HepG2 (cell line): ENCODE data around the gene PLEKHG2. TPM values are rescaled to one million over a fixed set of nuclear protein-coding genes. Genes with fewer than 3 reads are reported as not detected.
A peak's percentile ranks its signal among the peaks of the same experiment; 100 is the strongest.

ENCODE experiments used
- FOXJ3 ChIP-seq: sonication (generic); formaldehyde crosslinking; IDR thresholded peaks from 2 replicates; pipeline ENCODE4 v1.4.0; 2020; ENCODE audit warnings: missing genetic modification reagents, mild to moderate bottlenecking, borderline replicate concordance
- GABPB1 ChIP-seq: IDR thresholded peaks from 2 replicates; pipeline ENCODE4 v1.6.1; 2016; ENCODE audit warnings: mild to moderate bottlenecking, missing genetic modification reagents, moderate library complexity, missing compliant biosample characterization
- KMT2A ChIP-seq: sonication (generic); formaldehyde crosslinking; IDR thresholded peaks from 2 replicates; pipeline ENCODE4 v1.4.0; 2020; ENCODE audit warnings: missing genetic modification reagents
- NONO ChIP-seq, 2 experiments: fragments of 450-650 bp in 1 of 2; sonication (generic) in 1 of 2; formaldehyde crosslinking in 1 of 2; IDR thresholded peaks in 1 of 2; conservative IDR thresholded peaks in 1 of 2; 2 replicates each; pipeline versions ENCODE4 v1.6.1 to v1.8.0; 2017 to 2022; ENCODE audit warnings: mild to moderate bottlenecking in 1 of 2, missing genetic modification reagents in 1 of 2, moderate library complexity in 1 of 2
- NR1H2 ChIP-seq: sonication (generic); formaldehyde crosslinking; IDR thresholded peaks from 2 replicates; pipeline ENCODE4 v1.8.1; 2022; ENCODE audit warnings: low read depth, missing genetic modification reagents, borderline replicate concordance
- NR2C2 ChIP-seq: sonication (generic); formaldehyde crosslinking; IDR thresholded peaks from 2 replicates; pipeline ENCODE4 v1.4.0; 2020; ENCODE audit warnings: missing genetic modification reagents, mild to moderate bottlenecking, moderate library complexity, borderline replicate concordance
- PAWR ChIP-seq: sonication (generic); formaldehyde crosslinking; IDR thresholded peaks from 2 replicates; pipeline ENCODE4 v1.4.0; 2020; ENCODE audit warnings: missing genetic modification reagents, mild to moderate bottlenecking, borderline replicate concordance
- PLRG1 ChIP-seq: fragments of 450-650 bp; conservative IDR thresholded peaks from 2 replicates; pipeline ENCODE4 v1.6.1; 2016
- RFX5 ChIP-seq: IDR thresholded peaks from 2 replicates; pipeline ENCODE4 v1.6.1; 2011; ENCODE audit warnings: low read depth, low read length, improper control_type of control experiment
- ZMAT3 ChIP-seq: sonication (generic); formaldehyde crosslinking; conservative IDR thresholded peaks from 2 replicates; pipeline ENCODE4 v1.7.0; 2021; ENCODE audit warnings: missing genetic modification reagents
- ZNF264 ChIP-seq: sonication (generic); formaldehyde crosslinking; IDR thresholded peaks from 2 replicates; pipeline ENCODE4 v1.4.0; 2020; ENCODE audit warnings: missing genetic modification reagents
- ZNF510 ChIP-seq: sonication (generic); formaldehyde crosslinking; IDR thresholded peaks from 2 replicates; pipeline ENCODE4 v1.4.0; 2020; ENCODE audit warnings: low read depth, mild to moderate bottlenecking, missing genetic modification reagents
- ZNF674 ChIP-seq: sonication (generic); formaldehyde crosslinking; IDR thresholded peaks from 2 replicates; pipeline ENCODE4 v1.5.0; 2020; ENCODE audit warnings: low read depth, mild to moderate bottlenecking, missing genetic modification reagents
- ZSCAN22 ChIP-seq: sonication (generic); formaldehyde crosslinking; IDR thresholded peaks from 2 replicates; pipeline ENCODE4 v1.4.0; 2020; ENCODE audit warnings: mild to moderate bottlenecking, missing genetic modification reagents
- polyA plus RNA-seq, 8 experiments: library from polyadenylated mRNA; depleted of rRNA in 3 of 8; stranded (reverse) in 7 of 8; unstranded in 1 of 8; fragments of >200 nt; fragmentation: Illumina TruSeq in 4 of 8; extraction: Trizol in 4 of 8; gene quantifications; 2 replicates each; pipeline versions ENCODE4 v1.2.1 to v1.2.3, GENCODE V29; 2011 to 2016; ENCODE audit warnings: low read depth in 4 of 8, missing spikeins in 1 of 8, mixed read lengths in 1 of 8; ENCODE audit not compliant: insufficient read depth in 1 of 8
- total RNA-seq, 5 experiments: library from RNA; depleted of rRNA; stranded (reverse); fragments of >200 nt; fragmentation: Illumina TruSeq; extraction: Trizol; gene quantifications; 2 replicates each; pipeline ENCODE4 v1.2.3, GENCODE V29; 2016; ENCODE audit warnings: low read depth in 1 of 5
- TF ChIP-seq, protein P1 (sequence below): sonication (generic); formaldehyde crosslinking; IDR thresholded peaks from 2 replicates; pipeline ENCODE4 v1.4.0; 2020; ENCODE audit warnings: missing genetic modification reagents, borderline replicate concordance
- TF ChIP-seq, protein P2 (sequence below): sonication (generic); formaldehyde crosslinking; IDR thresholded peaks from 2 replicates; pipeline ENCODE4 v1.8.0; 2023; ENCODE audit warnings: mild to moderate bottlenecking, missing genetic modification reagents
- TF ChIP-seq, protein P3 (sequence below): sonication (generic); formaldehyde crosslinking; IDR thresholded peaks from 2 replicates; pipeline ENCODE4 v1.5.1; 2020; ENCODE audit warnings: mild to moderate bottlenecking, missing genetic modification reagents, moderate library complexity
- TF ChIP-seq, protein P4 (sequence below): sonication (generic); formaldehyde crosslinking; conservative IDR thresholded peaks from 2 replicates; pipeline ENCODE4 v1.4.0; 2020; ENCODE audit warnings: missing genetic modification reagents
- TF ChIP-seq, protein P5 (sequence below): sonication (generic); formaldehyde crosslinking; IDR thresholded peaks from 2 replicates; pipeline ENCODE4 v1.4.0; 2020; ENCODE audit warnings: missing genetic modification reagents

PLEKHG2 gene
- total and polyA plus RNA-seq, 2 of the 13 experiments (the other 11 are each of a cell fraction or from before 2014, with no cell fraction given), result 3.6 to 6.8 TPM

DNA sequence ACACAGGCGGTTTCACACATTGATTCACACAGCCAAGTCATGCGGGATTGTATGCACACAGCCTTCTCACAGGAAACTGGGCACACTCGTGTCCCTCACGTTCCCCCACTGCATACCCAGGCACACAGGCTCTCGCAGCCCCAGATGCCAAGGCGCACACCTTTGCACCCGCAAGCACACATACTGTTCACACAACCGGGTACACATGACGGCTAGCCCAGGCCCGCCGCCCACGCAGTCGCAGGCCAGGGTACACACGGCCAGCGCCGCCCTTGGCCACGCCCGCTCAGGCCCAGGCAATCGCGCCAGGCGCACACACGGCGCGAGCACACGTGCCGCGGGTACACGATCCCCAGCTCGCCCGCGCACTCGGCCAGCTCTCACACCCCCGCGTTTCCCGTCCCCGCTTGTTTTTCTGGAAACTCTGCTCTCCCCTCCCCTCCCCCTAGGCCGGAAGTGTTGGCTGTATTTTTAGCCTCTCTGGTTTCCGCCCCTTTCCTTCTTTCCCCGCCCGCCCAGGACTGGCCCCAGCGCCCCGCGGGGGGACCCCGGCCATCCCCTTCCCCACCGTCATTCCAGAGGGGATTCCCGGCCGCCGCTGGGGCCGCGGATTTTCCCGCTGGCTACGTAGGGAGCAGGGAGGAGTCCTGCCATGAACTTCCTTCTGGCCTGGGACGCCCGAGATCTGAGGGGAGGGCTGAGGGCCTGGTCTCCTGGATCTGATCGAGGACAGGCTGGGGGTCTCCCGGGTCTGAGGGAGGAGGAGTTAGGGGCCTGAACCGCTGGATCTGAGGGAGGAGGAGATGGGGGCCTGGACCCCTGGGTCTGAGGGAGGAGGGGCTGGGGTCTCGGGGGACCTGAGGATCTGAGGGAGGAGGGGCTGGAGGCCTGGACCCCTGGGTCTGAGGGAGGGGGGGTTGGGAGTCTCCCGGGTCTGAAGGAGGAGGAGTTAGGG, 9.8 kb upstream of the PLEKHG2 start (continued):
- TF ChIP-seq NR2C2 (CRISPR knock-in tag), result no peak
- TF ChIP-seq, protein P1, sequence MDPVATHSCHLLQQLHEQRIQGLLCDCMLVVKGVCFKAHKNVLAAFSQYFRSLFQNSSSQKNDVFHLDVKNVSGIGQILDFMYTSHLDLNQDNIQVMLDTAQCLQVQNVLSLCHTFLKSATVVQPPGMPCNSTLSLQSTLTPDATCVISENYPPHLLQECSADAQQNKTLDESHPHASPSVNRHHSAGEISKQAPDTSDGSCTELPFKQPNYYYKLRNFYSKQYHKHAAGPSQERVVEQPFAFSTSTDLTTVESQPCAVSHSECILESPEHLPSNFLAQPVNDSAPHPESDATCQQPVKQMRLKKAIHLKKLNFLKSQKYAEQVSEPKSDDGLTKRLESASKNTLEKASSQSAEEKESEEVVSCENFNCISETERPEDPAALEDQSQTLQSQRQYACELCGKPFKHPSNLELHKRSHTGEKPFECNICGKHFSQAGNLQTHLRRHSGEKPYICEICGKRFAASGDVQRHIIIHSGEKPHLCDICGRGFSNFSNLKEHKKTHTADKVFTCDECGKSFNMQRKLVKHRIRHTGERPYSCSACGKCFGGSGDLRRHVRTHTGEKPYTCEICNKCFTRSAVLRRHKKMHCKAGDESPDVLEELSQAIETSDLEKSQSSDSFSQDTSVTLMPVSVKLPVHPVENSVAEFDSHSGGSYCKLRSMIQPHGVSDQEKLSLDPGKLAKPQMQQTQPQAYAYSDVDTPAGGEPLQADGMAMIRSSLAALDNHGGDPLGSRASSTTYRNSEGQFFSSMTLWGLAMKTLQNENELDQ (CRISPR knock-in tag), result no peak
- no peak; the same call in 1 of the 2 replicates for TF ChIP-seq GABPB1 (CRISPR knock-in tag)
- TF ChIP-seq PLRG1, result no peak
- TF ChIP-seq PAWR (CRISPR knock-in tag), result no peak
- TF ChIP-seq, protein P2, sequence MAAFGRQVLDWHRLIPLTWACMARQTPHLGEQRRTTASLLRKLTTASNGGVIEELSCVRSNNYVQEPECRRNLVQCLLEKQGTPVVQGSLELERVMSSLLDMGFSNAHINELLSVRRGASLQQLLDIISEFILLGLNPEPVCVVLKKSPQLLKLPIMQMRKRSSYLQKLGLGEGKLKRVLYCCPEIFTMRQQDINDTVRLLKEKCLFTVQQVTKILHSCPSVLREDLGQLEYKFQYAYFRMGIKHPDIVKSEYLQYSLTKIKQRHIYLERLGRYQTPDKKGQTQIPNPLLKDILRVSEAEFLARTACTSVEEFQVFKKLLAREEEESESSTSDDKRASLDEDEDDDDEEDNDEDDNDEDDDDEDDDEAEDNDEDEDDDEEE (CRISPR knock-in tag), result no peak
- TF ChIP-seq NONO (IDR thresholded peaks at IDR 0.05), result no peak
- TF ChIP-seq NONO (CRISPR knock-in tag; conservative IDR thresholded peaks at IDR 0.05), result no peak; the same call in 1 of the 2 replicates
- TF ChIP-seq FOXJ3 (CRISPR knock-in tag), result no peak
- TF ChIP-seq KMT2A (CRISPR knock-in tag), result no peak
- TF ChIP-seq, protein P3, sequence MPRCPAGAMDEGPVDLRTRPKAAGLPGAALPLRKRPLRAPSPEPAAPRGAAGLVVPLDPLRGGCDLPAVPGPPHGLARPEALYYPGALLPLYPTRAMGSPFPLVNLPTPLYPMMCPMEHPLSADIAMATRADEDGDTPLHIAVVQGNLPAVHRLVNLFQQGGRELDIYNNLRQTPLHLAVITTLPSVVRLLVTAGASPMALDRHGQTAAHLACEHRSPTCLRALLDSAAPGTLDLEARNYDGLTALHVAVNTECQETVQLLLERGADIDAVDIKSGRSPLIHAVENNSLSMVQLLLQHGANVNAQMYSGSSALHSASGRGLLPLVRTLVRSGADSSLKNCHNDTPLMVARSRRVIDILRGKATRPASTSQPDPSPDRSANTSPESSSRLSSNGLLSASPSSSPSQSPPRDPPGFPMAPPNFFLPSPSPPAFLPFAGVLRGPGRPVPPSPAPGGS (CRISPR knock-in tag), result no peak
- TF ChIP-seq ZMAT3, result no peak
- TF ChIP-seq ZNF674, result no peak
- TF ChIP-seq ZNF510, result no peak
- 0 out of 2 replicates have a peak, but pooled peaks have one; percentile 7 for TF ChIP-seq NR1H2
- TF ChIP-seq, protein P4, sequence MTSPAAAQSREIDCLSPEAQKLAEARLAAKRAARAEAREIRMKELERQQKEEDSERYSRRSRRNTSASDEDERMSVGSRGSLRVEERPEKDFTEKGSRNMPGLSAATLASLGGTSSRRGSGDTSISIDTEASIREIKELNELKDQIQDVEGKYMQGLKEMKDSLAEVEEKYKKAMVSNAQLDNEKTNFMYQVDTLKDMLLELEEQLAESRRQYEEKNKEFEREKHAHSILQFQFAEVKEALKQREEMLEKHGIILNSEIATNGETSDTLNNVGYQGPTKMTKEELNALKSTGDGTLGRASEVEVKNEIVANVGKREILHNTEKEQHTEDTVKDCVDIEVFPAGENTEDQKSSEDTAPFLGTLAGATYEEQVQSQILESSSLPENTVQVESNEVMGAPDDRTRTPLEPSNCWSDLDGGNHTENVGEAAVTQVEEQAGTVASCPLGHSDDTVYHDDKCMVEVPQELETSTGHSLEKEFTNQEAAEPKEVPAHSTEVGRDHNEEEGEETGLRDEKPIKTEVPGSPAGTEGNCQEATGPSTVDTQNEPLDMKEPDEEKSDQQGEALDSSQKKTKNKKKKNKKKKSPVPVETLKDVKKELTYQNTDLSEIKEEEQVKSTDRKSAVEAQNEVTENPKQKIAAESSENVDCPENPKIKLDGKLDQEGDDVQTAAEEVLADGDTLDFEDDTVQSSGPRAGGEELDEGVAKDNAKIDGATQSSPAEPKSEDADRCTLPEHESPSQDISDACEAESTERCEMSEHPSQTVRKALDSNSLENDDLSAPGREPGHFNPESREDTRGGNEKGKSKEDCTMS (CRISPR knock-in tag), result no peak
- TF ChIP-seq ZSCAN22 (CRISPR knock-in tag), result 0 out of 2 replicates have a peak, but pooled peaks have one; percentile 40
- TF ChIP-seq ZNF264, result no peak
- TF ChIP-seq RFX5, result no peak
- TF ChIP-seq, protein P5, sequence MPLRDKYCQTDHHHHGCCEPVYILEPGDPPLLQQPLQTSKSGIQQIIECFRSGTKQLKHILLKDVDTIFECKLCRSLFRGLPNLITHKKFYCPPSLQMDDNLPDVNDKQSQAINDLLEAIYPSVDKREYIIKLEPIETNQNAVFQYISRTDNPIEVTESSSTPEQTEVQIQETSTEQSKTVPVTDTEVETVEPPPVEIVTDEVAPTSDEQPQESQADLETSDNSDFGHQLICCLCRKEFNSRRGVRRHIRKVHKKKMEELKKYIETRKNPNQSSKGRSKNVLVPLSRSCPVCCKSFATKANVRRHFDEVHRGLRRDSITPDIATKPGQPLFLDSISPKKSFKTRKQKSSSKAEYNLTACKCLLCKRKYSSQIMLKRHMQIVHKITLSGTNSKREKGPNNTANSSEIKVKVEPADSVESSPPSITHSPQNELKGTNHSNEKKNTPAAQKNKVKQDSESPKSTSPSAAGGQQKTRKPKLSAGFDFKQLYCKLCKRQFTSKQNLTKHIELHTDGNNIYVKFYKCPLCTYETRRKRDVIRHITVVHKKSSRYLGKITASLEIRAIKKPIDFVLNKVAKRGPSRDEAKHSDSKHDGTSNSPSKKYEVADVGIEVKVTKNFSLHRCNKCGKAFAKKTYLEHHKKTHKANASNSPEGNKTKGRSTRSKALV (CRISPR knock-in tag), result no peak
